Endothelial cell (in vitro differentiated cells): ENCODE data around the gene SHISA2. TPM values are rescaled to one million over a fixed set of nuclear protein-coding genes. Genes with fewer than 3 reads are reported as not detected.
"Not testable (repeated sequence)": the region's sequence is repeated elsewhere in the genome, so short reads cannot be mapped to it uniquely, and the experiment has no call there.

Experiments used
- DNase-seq: peaks from one replicate; pipeline ENCODE4 v3.0.0; 2021; ENCODE audit warnings: low spot score
- H3K27ac Mint-ChIP-seq: one replicate; pipeline ENCODE4 v1.8.0; 2021; ENCODE audit warnings: mixed read lengths, inconsistent platforms; ENCODE audit not compliant: unreplicated experiment
- H3K27me3 Mint-ChIP-seq: one replicate; pipeline ENCODE4 v1.8.0; 2021; ENCODE audit warnings: mild to moderate bottlenecking, moderate library complexity, mixed read lengths, inconsistent platforms; ENCODE audit not compliant: unreplicated experiment
- H3K36me3 Mint-ChIP-seq: one replicate; pipeline ENCODE4 v1.8.0; 2021; ENCODE audit warnings: mild to moderate bottlenecking, low read depth, mixed read lengths, inconsistent platforms; ENCODE audit not compliant: unreplicated experiment
- H3K4me1 Mint-ChIP-seq: one replicate; pipeline ENCODE4 v1.8.0; 2021; ENCODE audit warnings: mild to moderate bottlenecking, mixed read lengths, inconsistent platforms; ENCODE audit not compliant: unreplicated experiment
- H3K4me3 Mint-ChIP-seq: one replicate; pipeline ENCODE4 v1.8.0; 2021; ENCODE audit warnings: mild to moderate bottlenecking, mixed read lengths, inconsistent platforms; ENCODE audit not compliant: unreplicated experiment
- H3K9me3 Mint-ChIP-seq: one replicate; pipeline ENCODE4 v1.8.0; 2021; ENCODE audit warnings: mixed read lengths, inconsistent platforms; ENCODE audit not compliant: unreplicated experiment
- long read RNA-seq: library from polyadenylated mRNA; unstranded; transcript quantifications from one replicate; pipeline ENCODE4 v2.0.0, GENCODE V29; 2020; ENCODE audit not compliant: unreplicated experiment
- total RNA-seq: library from RNA; stranded (reverse); fragmentation: NEBNext Ultra II Directional; extraction: Animal tissue kit (Norgen Biotek cat#: 25700); gene quantifications from one replicate; pipeline ENCODE4 v1.2.1, GENCODE V29; 2021; ENCODE audit not compliant: unreplicated experiment
- TF ChIP-seq, protein P1 (sequence below): fragments of 200-600 bp; sonication (generic); IDR thresholded peaks from one replicate; pipeline ENCODE4 v1.5.0; 2021; ENCODE audit warnings: antibody characterized with exemption; ENCODE audit not compliant: unreplicated experiment

SHISA2 gene
- total RNA-seq, result 71.5 TPM
- long read RNA-seq, partial matches to known transcripts, result 0 of 22 reads
- long read RNA-seq, other reads (novel, unspliced or antisense), result 22 of 22 reads

DNA sequence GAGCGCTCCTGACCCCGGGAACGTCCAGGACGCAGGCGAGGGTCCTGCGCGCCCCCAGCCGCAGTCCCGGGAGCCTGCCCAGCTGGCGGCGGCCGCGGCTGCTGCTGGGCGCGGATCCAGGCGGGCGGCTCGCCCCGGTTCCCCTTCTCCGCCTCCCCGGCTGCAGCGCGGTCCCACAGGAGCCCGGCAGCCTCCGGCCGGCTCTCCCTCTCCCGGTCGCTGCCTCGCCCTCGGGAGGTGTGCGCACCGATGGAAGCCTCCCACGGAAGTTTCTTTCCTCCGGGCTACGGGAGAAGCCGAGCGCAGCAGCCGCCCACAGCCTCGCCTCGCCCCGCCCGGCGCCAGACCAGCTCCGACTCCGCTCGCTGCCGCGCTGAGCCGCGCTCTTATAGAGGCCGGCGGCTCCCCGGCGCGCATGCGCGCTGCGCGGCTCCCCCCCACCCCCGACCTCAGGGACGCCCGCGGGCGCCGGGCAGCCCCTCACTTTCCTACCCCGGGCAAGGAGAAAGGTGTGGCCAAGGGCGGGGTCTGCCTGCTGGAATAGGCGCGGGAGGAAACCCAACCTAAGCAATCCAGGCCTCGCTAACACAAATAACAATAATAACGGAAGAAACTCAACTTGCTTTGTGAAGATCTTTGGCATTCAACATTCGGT, at the start of gene SHISA2:
SHISA2 (minus strand) TSS at position 360 of the 655 bp plus-strand sequence. CDS start 1,041 bp downstream, outside the sequence.
- Mint-ChIP-seq H3K27me3 (peaks cover 14% of the 10 kb centered on the region), H3K36me3 (peaks cover 25% of the 10 kb centered on the region)

DNA sequence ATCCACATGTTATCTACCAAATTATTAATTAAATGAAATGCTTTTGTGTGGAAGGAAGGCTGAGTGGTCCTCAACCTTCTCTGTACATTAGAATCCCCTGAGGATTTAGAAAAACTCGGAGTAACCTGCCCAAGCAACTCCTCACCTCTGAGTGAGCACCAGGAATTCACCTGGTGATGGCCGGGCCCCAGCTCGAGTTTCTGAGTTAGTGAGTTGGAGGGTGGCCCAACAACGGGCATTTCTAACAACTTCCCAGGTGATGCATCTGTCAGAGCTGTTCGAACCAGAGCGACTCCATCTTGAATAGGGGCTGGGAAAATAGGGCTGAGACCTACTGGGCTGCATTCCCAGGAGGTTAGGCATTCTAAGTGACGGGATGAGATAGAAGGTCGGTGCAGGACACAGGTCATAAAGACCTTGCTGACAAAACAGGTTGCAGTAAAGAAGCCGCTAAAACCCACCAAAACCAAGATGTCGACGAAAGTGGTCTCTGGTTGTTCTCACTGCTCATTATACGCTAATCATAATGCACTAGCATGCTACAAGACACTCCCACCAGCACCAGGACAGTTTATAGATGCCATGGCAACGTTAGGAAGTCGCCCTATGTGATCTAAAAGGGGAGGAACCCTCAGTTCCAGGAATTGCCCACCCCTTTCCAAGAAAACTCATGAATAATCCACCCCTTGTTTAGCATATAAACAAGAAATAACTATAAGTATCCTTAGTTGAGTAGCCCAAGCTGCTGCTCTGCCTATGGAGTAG, 44.2 kb upstream of the SHISA2 start:
- Mint-ChIP-seq H3K9me3 (no peaks in the 10 kb centered on the region), H3K36me3 (no peaks in the 10 kb centered on the region), H3K4me3 (no peak overlapping the region), H3K4me1 (no peaks in the 10 kb centered on the region), H3K27me3 (peaks cover 2% of the 10 kb centered on the region), H3K27ac (no peak overlapping the region)
- TF ChIP-seq, protein P1, sequence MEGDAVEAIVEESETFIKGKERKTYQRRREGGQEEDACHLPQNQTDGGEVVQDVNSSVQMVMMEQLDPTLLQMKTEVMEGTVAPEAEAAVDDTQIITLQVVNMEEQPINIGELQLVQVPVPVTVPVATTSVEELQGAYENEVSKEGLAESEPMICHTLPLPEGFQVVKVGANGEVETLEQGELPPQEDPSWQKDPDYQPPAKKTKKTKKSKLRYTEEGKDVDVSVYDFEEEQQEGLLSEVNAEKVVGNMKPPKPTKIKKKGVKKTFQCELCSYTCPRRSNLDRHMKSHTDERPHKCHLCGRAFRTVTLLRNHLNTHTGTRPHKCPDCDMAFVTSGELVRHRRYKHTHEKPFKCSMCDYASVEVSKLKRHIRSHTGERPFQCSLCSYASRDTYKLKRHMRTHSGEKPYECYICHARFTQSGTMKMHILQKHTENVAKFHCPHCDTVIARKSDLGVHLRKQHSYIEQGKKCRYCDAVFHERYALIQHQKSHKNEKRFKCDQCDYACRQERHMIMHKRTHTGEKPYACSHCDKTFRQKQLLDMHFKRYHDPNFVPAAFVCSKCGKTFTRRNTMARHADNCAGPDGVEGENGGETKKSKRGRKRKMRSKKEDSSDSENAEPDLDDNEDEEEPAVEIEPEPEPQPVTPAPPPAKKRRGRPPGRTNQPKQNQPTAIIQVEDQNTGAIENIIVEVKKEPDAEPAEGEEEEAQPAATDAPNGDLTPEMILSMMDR, result no peak
- no peak for DNase-seq

More for the DNA sequence above, at the start of gene SHISA2:
- peak; percentile 45 for DNase-seq
- peaks cover 20% of the 10 kb centered on the region for H3K4me1 Mint-ChIP-seq
- peak within 1 kb of the TSS; percentile 52 for H3K27ac Mint-ChIP-seq
- H3K9me3 Mint-ChIP-seq, result no peaks in the 10 kb centered on the region
- H3K4me3 Mint-ChIP-seq, result peak within 1 kb of the TSS; percentile 91
- TF ChIP-seq, protein P1, result no peak

DNA sequence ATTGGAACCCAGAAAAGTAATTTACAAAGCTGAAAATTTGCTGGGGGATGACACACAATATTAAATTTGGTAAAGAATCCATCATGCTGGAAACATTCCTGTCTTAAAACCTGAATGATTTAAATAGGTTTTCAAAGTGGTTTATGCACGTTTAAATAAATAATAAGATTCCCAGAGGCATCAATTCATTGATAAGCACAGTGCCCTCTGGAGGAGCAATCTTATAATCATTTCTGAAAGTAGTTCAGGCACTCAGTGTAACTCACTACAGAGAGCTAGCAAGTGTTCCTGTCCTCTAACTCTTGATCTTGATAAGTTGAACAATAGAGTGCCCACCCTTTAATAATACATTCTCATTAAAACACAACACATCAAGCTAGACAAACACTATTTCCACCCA, 43.5 kb upstream of the SHISA2 start:
- TF ChIP-seq, protein P1, result no peak
- no peak overlapping the region for H3K27ac Mint-ChIP-seq
- DNase-seq, result no peak
- no peaks in the 10 kb centered on the region for H3K9me3 Mint-ChIP-seq
- no peaks in the 10 kb centered on the region for H3K36me3 Mint-ChIP-seq
- no peaks in the 10 kb centered on the region for H3K4me1 Mint-ChIP-seq
- peaks cover 2% of the 10 kb centered on the region for H3K27me3 Mint-ChIP-seq
- H3K4me3 Mint-ChIP-seq, result no peak overlapping the region

DNA sequence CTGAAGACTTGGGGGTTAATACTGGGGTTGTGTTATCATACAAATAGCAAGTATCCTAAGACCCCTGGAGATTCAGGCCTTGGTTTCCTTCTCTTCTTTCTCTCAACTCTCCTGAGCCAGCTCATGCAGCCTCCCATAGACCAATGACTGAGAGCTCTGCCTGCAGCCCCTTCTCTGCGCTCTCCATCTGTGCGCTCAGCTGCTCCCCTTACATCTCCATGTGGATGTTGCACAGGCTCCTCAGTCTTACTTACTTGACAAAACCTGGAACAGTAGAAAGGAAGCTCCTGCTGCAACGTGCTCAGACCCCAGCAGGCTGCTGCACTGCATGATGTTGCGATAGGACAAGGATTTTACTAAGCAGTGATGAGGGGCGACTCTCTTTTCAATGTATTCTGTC, 25.0 kb upstream of the SHISA2 start:
- DNase-seq, H3K9me3 Mint-ChIP-seq, H3K36me3 Mint-ChIP-seq, H3K27ac Mint-ChIP-seq, H3K27me3 Mint-ChIP-seq, H3K4me3 Mint-ChIP-seq, H3K4me1 Mint-ChIP-seq: not testable (repeated sequence)

DNA sequence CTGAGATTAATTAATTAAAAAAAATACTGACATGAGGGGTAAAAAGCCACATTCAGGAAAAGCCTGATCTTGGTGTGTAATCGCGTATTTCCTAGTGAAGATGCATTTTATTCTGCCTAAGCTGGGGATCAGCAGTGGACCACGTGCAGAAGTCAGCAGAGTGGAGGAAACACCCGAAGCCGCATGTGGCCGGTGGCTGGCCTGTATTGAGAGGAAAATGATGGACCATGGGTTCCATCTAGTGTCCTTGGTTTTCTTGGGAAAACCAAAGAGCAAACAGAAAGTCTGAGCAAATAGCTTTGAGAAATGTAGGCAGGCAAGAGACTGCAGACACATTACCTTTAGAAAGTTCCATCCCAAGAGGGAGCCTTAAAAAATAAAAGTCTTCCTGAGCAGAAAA, 23.7 kb upstream of the SHISA2 start:
- Mint-ChIP-seq H3K36me3 (no peaks in the 10 kb centered on the region), H3K4me1 (no peaks in the 10 kb centered on the region), H3K27ac (no peak overlapping the region), H3K9me3 (no peaks in the 10 kb centered on the region), H3K4me3 (no peak overlapping the region), H3K27me3 (no peaks in the 10 kb centered on the region)
- DNase-seq, result no peak
- TF ChIP-seq, protein P1, result no peak
